A549 (cell line): Measurements from ENCODE around the gene MPPED1.

Source experiments
- CBX8 ChIP-seq: fragments of 200-600 bp; sonication (generic); IDR thresholded peaks from 2 replicates; pipeline ENCODE4 v1.6.1; 2016
- ESRRA ChIP-seq: fragments of 150-350 bp; IDR thresholded peaks from 2 replicates; pipeline ENCODE4 v1.6.1; 2014; ENCODE audit warnings: mild to moderate bottlenecking, low read length, borderline replicate concordance
- HMGXB4 ChIP-seq: fragments of 250-450 bp; sonication (Bioruptor Pico); IDR thresholded peaks from 2 replicates; pipeline ENCODE4 v1.5.0; 2021; ENCODE audit warnings: mild to moderate bottlenecking, moderate library complexity, borderline replicate concordance
- TF ChIP-seq, protein P1 (sequence below): fragments of >200 bp; sonication (Bioruptor Twin); formaldehyde crosslinking; IDR thresholded peaks from 3 replicates; pipeline ENCODE4 v1.5.1; 2016

GRCh38 chr22:43440104-43440387, 28.2 kb downstream of the MPPED1 start:
- TF ChIP-seq ESRRA (no peak), CBX8 (no peak), HMGXB4 (CRISPR knock-in tag) (no peak)
- TF ChIP-seq, protein P1, sequence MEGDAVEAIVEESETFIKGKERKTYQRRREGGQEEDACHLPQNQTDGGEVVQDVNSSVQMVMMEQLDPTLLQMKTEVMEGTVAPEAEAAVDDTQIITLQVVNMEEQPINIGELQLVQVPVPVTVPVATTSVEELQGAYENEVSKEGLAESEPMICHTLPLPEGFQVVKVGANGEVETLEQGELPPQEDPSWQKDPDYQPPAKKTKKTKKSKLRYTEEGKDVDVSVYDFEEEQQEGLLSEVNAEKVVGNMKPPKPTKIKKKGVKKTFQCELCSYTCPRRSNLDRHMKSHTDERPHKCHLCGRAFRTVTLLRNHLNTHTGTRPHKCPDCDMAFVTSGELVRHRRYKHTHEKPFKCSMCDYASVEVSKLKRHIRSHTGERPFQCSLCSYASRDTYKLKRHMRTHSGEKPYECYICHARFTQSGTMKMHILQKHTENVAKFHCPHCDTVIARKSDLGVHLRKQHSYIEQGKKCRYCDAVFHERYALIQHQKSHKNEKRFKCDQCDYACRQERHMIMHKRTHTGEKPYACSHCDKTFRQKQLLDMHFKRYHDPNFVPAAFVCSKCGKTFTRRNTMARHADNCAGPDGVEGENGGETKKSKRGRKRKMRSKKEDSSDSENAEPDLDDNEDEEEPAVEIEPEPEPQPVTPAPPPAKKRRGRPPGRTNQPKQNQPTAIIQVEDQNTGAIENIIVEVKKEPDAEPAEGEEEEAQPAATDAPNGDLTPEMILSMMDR: no peak
